ENCODE results near the gene LEMD3.
"Not testable (repeated sequence)": the region's sequence is repeated elsewhere in the genome, so short reads cannot be mapped to it uniquely, and the experiment has no call there.

Gene LEMD3

GRCh38 chr12:65279369-65280112, 110.2 kb downstream of the LEMD3 start:
- no peak for DNase-seq

- DNase-seq, result no peak
Observed at GRCh38 chr12:65280306-65280705, 110.9 kb downstream of the LEMD3 start.

- no peak for DNase-seq
Observed at GRCh38 chr12:65282840-65283239, 113.5 kb downstream of the LEMD3 start.

- not testable (repeated sequence) for DNase-seq
Observed at GRCh38 chr12:65285532-65285931, 116.1 kb downstream of the LEMD3 start.

- DNase-seq, result no peak
Observed at GRCh38 chr12:65287426-65287825, 118.0 kb downstream of the LEMD3 start.

- no peak for DNase-seq
Observed at GRCh38 chr12:65292241-65292640, 122.9 kb downstream of the LEMD3 start.

- DNase-seq, result no peak
Observed at GRCh38 chr12:65293735-65294134, 124.4 kb downstream of the LEMD3 start.

GRCh38 chr12:65294641-65295262, 125.4 kb downstream of the LEMD3 start:
- DNase-seq, result no peak

GRCh38 chr12:65296508-65297265, 127.3 kb downstream of the LEMD3 start:
- DNase-seq, result no peak
